HepG2 (cell line): ENCODE data around the gene MICAL1.

Source experiments
- BCLAF1 ChIP-seq: fragments of 450-650 bp; IDR thresholded peaks from 2 replicates; pipeline ENCODE4 v1.6.1; 2017; ENCODE audit warnings: mild to moderate bottlenecking
- CTCF ChIP-seq: sonication (generic); formaldehyde crosslinking; IDR thresholded peaks from 2 replicates; pipeline ENCODE4 v1.5.0; 2020; ENCODE audit warnings: mild to moderate bottlenecking, missing genetic modification reagents, moderate library complexity
- E2F5 ChIP-seq: sonication (generic); formaldehyde crosslinking; conservative IDR thresholded peaks from 2 replicates; pipeline ENCODE4 v1.4.0; 2020; ENCODE audit warnings: missing genetic modification reagents
- EZH2 ChIP-seq: conservative IDR thresholded peaks from 2 replicates; pipeline ENCODE4 v1.6.1; 2012; ENCODE audit warnings: mild to moderate bottlenecking, low read depth, low read length, moderate library complexity
- PATZ1 ChIP-seq: sonication (generic); formaldehyde crosslinking; IDR thresholded peaks from 2 replicates; pipeline ENCODE4 v1.4.0; 2020; ENCODE audit warnings: missing genetic modification reagents
- PAXIP1 ChIP-seq: sonication (generic); formaldehyde crosslinking; conservative IDR thresholded peaks from 2 replicates; pipeline ENCODE4 v1.4.0; 2020; ENCODE audit warnings: mild to moderate bottlenecking, missing genetic modification reagents, moderate library complexity
- POLR2A ChIP-seq, 2 experiments: IDR thresholded peaks; 2 replicates each; pipeline ENCODE4 v1.6.1; 2011; ENCODE audit warnings: low read depth in 2 of 2, low read length in 2 of 2, mild to moderate bottlenecking in 1 of 2, moderate library complexity in 1 of 2; ENCODE audit not compliant: insufficient read depth in 1 of 2
- PRDM10 ChIP-seq: sonication (generic); formaldehyde crosslinking; IDR thresholded peaks from 2 replicates; pipeline ENCODE4 v1.4.0; 2020; ENCODE audit warnings: low read depth, missing genetic modification reagents
- RELA ChIP-seq: sonication (generic); formaldehyde crosslinking; IDR thresholded peaks from 2 replicates; pipeline ENCODE4 v1.4.0; 2020; ENCODE audit warnings: missing genetic modification reagents
- RFX1 ChIP-seq: fragments of 450-650 bp; IDR thresholded peaks from 2 replicates; pipeline ENCODE4 v1.6.1; 2017
- SP1 ChIP-seq, 2 experiments: fragments of 450-650 bp in 1 of 2; sonication (generic) in 1 of 2; formaldehyde crosslinking in 1 of 2; IDR thresholded peaks; 2 replicates each; pipeline versions ENCODE4 v1.4.0 to v1.6.1; 2016 to 2020; ENCODE audit warnings: missing genetic modification reagents in 1 of 2
- ZNF280B ChIP-seq: sonication (generic); formaldehyde crosslinking; IDR thresholded peaks from 2 replicates; pipeline ENCODE4 v1.5.0; 2020; ENCODE audit warnings: missing genetic modification reagents, mild to moderate bottlenecking, borderline replicate concordance
- ZNF549 ChIP-seq: sonication (generic); formaldehyde crosslinking; IDR thresholded peaks from 2 replicates; pipeline ENCODE4 v1.5.0; 2020; ENCODE audit warnings: missing genetic modification reagents
- ZNF558 ChIP-seq: sonication (generic); formaldehyde crosslinking; IDR thresholded peaks from 2 replicates; pipeline ENCODE4 v1.9.0; 2022; ENCODE audit warnings: mild to moderate bottlenecking, missing genetic modification reagents, borderline replicate concordance

- no peak for TF ChIP-seq ZNF280B (CRISPR knock-in tag)
- TF ChIP-seq POLR2A (IDR thresholded peaks at IDR 0.05; ENCODE audit: insufficient read depth in 1 of 2, low read depth in 2 of 2, low read length in 2 of 2) = no peak
- TF ChIP-seq EZH2 = no peak
- TF ChIP-seq RFX1 = no peak
- no peak for TF ChIP-seq ZNF549 (CRISPR knock-in tag)
- no peak for TF ChIP-seq ZNF558 (CRISPR knock-in tag)
- TF ChIP-seq PATZ1 (CRISPR knock-in tag) = no peak
- no peak for TF ChIP-seq CTCF (CRISPR knock-in tag)
- no peak for TF ChIP-seq E2F5 (CRISPR knock-in tag)
- TF ChIP-seq PAXIP1 (CRISPR knock-in tag) = no peak
- no peak for TF ChIP-seq SP1 (IDR thresholded peaks at IDR 0.05)
- TF ChIP-seq SP1 (CRISPR knock-in tag; IDR thresholded peaks at IDR 0.05) = no peak
- no peak for TF ChIP-seq RELA (CRISPR knock-in tag)
- TF ChIP-seq BCLAF1 = no peak
- TF ChIP-seq PRDM10 (CRISPR knock-in tag) = no peak
These were observed 10.2 kb downstream of the MICAL1 start for GRCh38 chr6:109445382-109445781.
